ENCODE measurements around the gene SIX3.

- TF ChIP-seq EZH2 (IDR thresholded peaks at IDR 0.05; ENCODE audit: borderline replicate concordance, low read depth, low read length, poor library complexity, severe bottlenecking), result peak; percentile 95
- no peak for TF ChIP-seq CTCF (conservative IDR thresholded peaks at IDR 0.05; ENCODE audit: low read depth, low read length)
These were observed 6.3 kb upstream of the SIX3 start for GRCh38 chr2:44934983-44935728.

Data from A673 (cell line).